Measurements from ENCODE around the gene HTR7. TPM values are rescaled to one million over a fixed set of nuclear protein-coding genes. Genes with fewer than 3 reads are reported as not detected.

The HTR7 gene
- total RNA-seq, 1 experiment from 2014 or later, result not detected

- BruUV-seq (replicated peaks), result no TSS peak
- no peak overlapping the region for H3K27ac Mint-ChIP-seq (ENCODE audit: unreplicated experiment)
Observed at GRCh38 chr10:90801608-90802007, 56.2 kb downstream of the HTR7 start.

GRCh38 chr10:90800232-90800796 lies 57.5 kb downstream of the HTR7 start:
- Histone ChIP-seq H3K36me3 (ENCODE audit: control insufficient read depth, insufficient read depth, low read length) (no peaks in the 10 kb centered on the region), H3K27me3 (replicated peaks; ENCODE audit: control insufficient read depth, insufficient read depth, low read length) (no peaks in the 10 kb centered on the region), H3K9me3 (0 out of 2 replicates have a peak, but pooled peaks cover 4% of the 10 kb centered on the region), H3K4me1 (no peaks in the 10 kb centered on the region), H3K4me3 (ENCODE audit: low read depth, low read length) (no peak overlapping the region)
- Mint-ChIP-seq H3K4me1 (ENCODE audit: low read depth, unreplicated experiment) (no peaks in the 10 kb centered on the region), H3K27me3 (ENCODE audit: insufficient read depth, unreplicated experiment) (peaks cover 7% of the 10 kb centered on the region), H3K36me3 (ENCODE audit: insufficient read depth, unreplicated experiment) (no peaks in the 10 kb centered on the region), H3K4me3 (ENCODE audit: unreplicated experiment) (no peak overlapping the region), H3K9me3 (ENCODE audit: unreplicated experiment) (peaks cover 8% of the 10 kb centered on the region), H3K27ac (ENCODE audit: unreplicated experiment) (no peak overlapping the region)
- DNase-seq, result no peak
- POLR2A ChIA-PET, result no interaction called here
- CTCF ChIA-PET, result no interaction called here
- no peak for TF ChIP-seq CTCF (IDR thresholded peaks at IDR 0.05; ENCODE audit: insufficient read depth in 1 of 2, low read depth in 1 of 2, low read length in 1 of 2, severe bottlenecking in 1 of 2, unreplicated experiment in 1 of 2)
- intact Hi-C loops (cut with micrococcal nuclease; ENCODE audit: unreplicated experiment), result no loop called here
- no TSS peak for BruUV-seq (replicated peaks)

More at GRCh38 chr10:90801608-90802007, 56.2 kb downstream of the HTR7 start:
- no peak overlapping the region for H3K4me3 ChIP-seq (ENCODE audit: low read depth, low read length)
- POLR2A ChIA-PET, result no interaction called here
- Mint-ChIP-seq H3K9me3 (ENCODE audit: unreplicated experiment) (no peaks in the 10 kb centered on the region), H3K4me3 (ENCODE audit: unreplicated experiment) (no peak overlapping the region), H3K4me1 (ENCODE audit: low read depth, unreplicated experiment) (no peaks in the 10 kb centered on the region), H3K36me3 (ENCODE audit: insufficient read depth, unreplicated experiment) (no peaks in the 10 kb centered on the region), H3K27me3 (ENCODE audit: insufficient read depth, unreplicated experiment) (peaks cover 5% of the 10 kb centered on the region)
- no peaks in the 10 kb centered on the region for H3K4me1 ChIP-seq
- no peaks in the 10 kb centered on the region for H3K36me3 ChIP-seq (ENCODE audit: control insufficient read depth, insufficient read depth, low read length)
- intact Hi-C loops (cut with micrococcal nuclease; ENCODE audit: unreplicated experiment), result no loop called here
- no peak for DNase-seq
- 0 out of 2 replicates have a peak, but pooled peaks cover 4% of the 10 kb centered on the region for H3K9me3 ChIP-seq
- no peak for TF ChIP-seq CTCF (IDR thresholded peaks at IDR 0.05; ENCODE audit: insufficient read depth in 1 of 2, low read depth in 1 of 2, low read length in 1 of 2, severe bottlenecking in 1 of 2, unreplicated experiment in 1 of 2)
- CTCF ChIA-PET, result no interaction called here
- no peaks in the 10 kb centered on the region for H3K27me3 ChIP-seq (replicated peaks; ENCODE audit: control insufficient read depth, insufficient read depth, low read length)

- Histone ChIP-seq H3K4me1 (no peaks in the 10 kb centered on the region), H3K4me3 (ENCODE audit: low read depth, low read length) (no peak overlapping the region), H3K27me3 (replicated peaks; ENCODE audit: control insufficient read depth, insufficient read depth, low read length) (no peaks in the 10 kb centered on the region), H3K36me3 (ENCODE audit: control insufficient read depth, insufficient read depth, low read length) (no peaks in the 10 kb centered on the region), H3K9me3 (0 out of 2 replicates have a peak, but pooled peaks cover 4% of the 10 kb centered on the region)
- no peak overlapping the region for H3K27ac Mint-ChIP-seq (ENCODE audit: unreplicated experiment)
- no peak for DNase-seq
- H3K27me3 Mint-ChIP-seq (ENCODE audit: insufficient read depth, unreplicated experiment), result peaks cover 11% of the 10 kb centered on the region
- H3K4me1 Mint-ChIP-seq (ENCODE audit: low read depth, unreplicated experiment), result no peaks in the 10 kb centered on the region
- no TSS peak for BruUV-seq (replicated peaks)
- H3K9me3 Mint-ChIP-seq (ENCODE audit: unreplicated experiment), result peaks cover 12% of the 10 kb centered on the region
- ChIA-PET CTCF (no interaction called here), POLR2A (no interaction called here)
- TF ChIP-seq CTCF (IDR thresholded peaks at IDR 0.05; ENCODE audit: insufficient read depth in 1 of 2, low read depth in 1 of 2, low read length in 1 of 2, severe bottlenecking in 1 of 2, unreplicated experiment in 1 of 2), result no peak
- intact Hi-C loops (cut with micrococcal nuclease; ENCODE audit: unreplicated experiment), result no loop called here
- H3K36me3 Mint-ChIP-seq (ENCODE audit: insufficient read depth, unreplicated experiment), result no peaks in the 10 kb centered on the region
- no peak overlapping the region for H3K4me3 Mint-ChIP-seq (ENCODE audit: unreplicated experiment)
Observed at GRCh38 chr10:90799172-90799571, 58.7 kb downstream of the HTR7 start.

Data from Caco-2 (cell line).